ENCODE results near the gene PALD1. TPM values are rescaled to one million over a fixed set of nuclear protein-coding genes. Genes with fewer than 3 reads are reported as not detected.
A peak's percentile ranks its signal among the peaks of the same experiment; 100 is the strongest.
"Not testable (repeated sequence)": the region's sequence is repeated elsewhere in the genome, so short reads cannot be mapped to it uniquely, and the experiment has no call there.

Gene PALD1
- total RNA-seq, 4 donors from 2014 or later: 5.4 to 10.9 (median 9.2) TPM

GRCh38 chr10:70603449-70603801, 124.9 kb downstream of the PALD1 start:
- H3K9me3 ChIP-seq: no peaks in the 10 kb centered on the region
- no peaks in the 10 kb centered on the region for H3K36me3 ChIP-seq
- no peak for TF ChIP-seq POLR2A (IDR thresholded peaks at IDR 0.05)
- no peak for TF ChIP-seq CTCF (IDR thresholded peaks at IDR 0.05)
- TF ChIP-seq EP300 (IDR thresholded peaks at IDR 0.05): no peak
- DNase-seq (ENCODE audit: low spot score in 2 of 2): no peak
- H3K27me3 ChIP-seq: no peaks in the 10 kb centered on the region
- H3K4me3 ChIP-seq: no peak overlapping the region
- H3K4me1 ChIP-seq: no peaks in the 10 kb centered on the region
- peak overlapping the region in 1 of 4 donors; percentile 16 for H3K27ac ChIP-seq
- 73 to 80% methylated on average over 7 of the region's 7 CpGs for WGBS, 2 donors

- Histone ChIP-seq H3K27me3 (no peaks in the 10 kb centered on the region), H3K4me1 (no peaks in the 10 kb centered on the region), H3K27ac (no peak overlapping the region), H3K9me3 (no peaks in the 10 kb centered on the region), H3K36me3 (no peaks in the 10 kb centered on the region), H3K4me3 (no peak overlapping the region)
- WGBS, 2 donors: 85 to 90% methylated on average over 4 of the region's 4 CpGs
- DNase-seq (ENCODE audit: low spot score in 2 of 2): no peak
- no peak for TF ChIP-seq POLR2A (IDR thresholded peaks at IDR 0.05)
- no peak for TF ChIP-seq CTCF (IDR thresholded peaks at IDR 0.05)
- TF ChIP-seq EP300 (IDR thresholded peaks at IDR 0.05): no peak
These were observed 125.5 kb downstream of the PALD1 start for GRCh38 chr10:70604106-70604505.

- WGBS, 2 donors: 57 to 68% methylated on average over 2 of the region's 2 CpGs
These were observed 126.6 kb downstream of the PALD1 start for GRCh38 chr10:70605161-70605560.

GRCh38 chr10:70607936-70608335, 129.4 kb downstream of the PALD1 start:
- no peak overlapping the region for H3K4me3 ChIP-seq
- no peaks in the 10 kb centered on the region for H3K4me1 ChIP-seq
- no peaks in the 10 kb centered on the region for H3K9me3 ChIP-seq
- no peak for TF ChIP-seq POLR2A (IDR thresholded peaks at IDR 0.05)
- no peak for TF ChIP-seq CTCF (IDR thresholded peaks at IDR 0.05)
- TF ChIP-seq EP300 (IDR thresholded peaks at IDR 0.05): no peak
- no peak overlapping the region for H3K27ac ChIP-seq
- 96% methylated on average over 4 of the region's 4 CpGs for WGBS, 2 donors
- no peaks in the 10 kb centered on the region for H3K36me3 ChIP-seq
- no peak for DNase-seq (ENCODE audit: low spot score in 2 of 2)
- H3K27me3 ChIP-seq: no peaks in the 10 kb centered on the region

More at GRCh38 chr10:70605161-70605560, 126.6 kb downstream of the PALD1 start:
- H3K27me3 ChIP-seq: no peaks in the 10 kb centered on the region
- no peak for DNase-seq (ENCODE audit: low spot score in 2 of 2)
- H3K4me3 ChIP-seq: no peak overlapping the region
- TF ChIP-seq EP300 (IDR thresholded peaks at IDR 0.05) (no peak), CTCF (IDR thresholded peaks at IDR 0.05) (no peak), POLR2A (IDR thresholded peaks at IDR 0.05) (no peak)
- H3K36me3 ChIP-seq: no peaks in the 10 kb centered on the region
- H3K4me1 ChIP-seq: no peaks in the 10 kb centered on the region
- no peaks in the 10 kb centered on the region for H3K9me3 ChIP-seq
- H3K27ac ChIP-seq: no peak overlapping the region

- H3K9me3 ChIP-seq: peaks cover 0 to 4% (median 0%) of the 10 kb centered on the region in 4 donors
- TF ChIP-seq EP300 (IDR thresholded peaks at IDR 0.05) (no peak), CTCF (IDR thresholded peaks at IDR 0.05) (no peak), POLR2A (IDR thresholded peaks at IDR 0.05) (no peak)
- H3K4me1 ChIP-seq: no peaks in the 10 kb centered on the region
- no peak overlapping the region for H3K4me3 ChIP-seq
- DNase-seq (ENCODE audit: low spot score in 2 of 2): no peak
- H3K36me3 ChIP-seq: no peaks in the 10 kb centered on the region
- no peaks in the 10 kb centered on the region for H3K27me3 ChIP-seq
- 67 to 77% methylated on average over 2 of the region's 2 CpGs for WGBS, 2 donors
- no peak overlapping the region for H3K27ac ChIP-seq
These were observed 135.4 kb downstream of the PALD1 start for GRCh38 chr10:70613941-70614340.

GRCh38 chr10:70614364-70614763, 135.8 kb downstream of the PALD1 start:
- not testable (repeated sequence) for H3K36me3 ChIP-seq; DNase-seq (ENCODE audit: low spot score in 2 of 2); H3K27me3 ChIP-seq; H3K4me1 ChIP-seq; H3K9me3 ChIP-seq; H3K4me3 ChIP-seq; H3K27ac ChIP-seq
- WGBS, 2 donors: 97 to 98% methylated on average over 3 of the region's 3 CpGs

Data from tibial nerve (tissue), 4 donors.